Measurements from ENCODE around the gene ZNF569. TPM values are rescaled to one million over a fixed set of nuclear protein-coding genes. Genes with fewer than 3 reads are reported as not detected.

ZNF569 gene
- total and polyA plus RNA-seq, 2 of the 8 experiments (the other 6 are each of a cell fraction or from before 2014, with no cell fraction given) = 2.4 to 10.5 TPM

- TF ChIP-seq, protein P1, sequence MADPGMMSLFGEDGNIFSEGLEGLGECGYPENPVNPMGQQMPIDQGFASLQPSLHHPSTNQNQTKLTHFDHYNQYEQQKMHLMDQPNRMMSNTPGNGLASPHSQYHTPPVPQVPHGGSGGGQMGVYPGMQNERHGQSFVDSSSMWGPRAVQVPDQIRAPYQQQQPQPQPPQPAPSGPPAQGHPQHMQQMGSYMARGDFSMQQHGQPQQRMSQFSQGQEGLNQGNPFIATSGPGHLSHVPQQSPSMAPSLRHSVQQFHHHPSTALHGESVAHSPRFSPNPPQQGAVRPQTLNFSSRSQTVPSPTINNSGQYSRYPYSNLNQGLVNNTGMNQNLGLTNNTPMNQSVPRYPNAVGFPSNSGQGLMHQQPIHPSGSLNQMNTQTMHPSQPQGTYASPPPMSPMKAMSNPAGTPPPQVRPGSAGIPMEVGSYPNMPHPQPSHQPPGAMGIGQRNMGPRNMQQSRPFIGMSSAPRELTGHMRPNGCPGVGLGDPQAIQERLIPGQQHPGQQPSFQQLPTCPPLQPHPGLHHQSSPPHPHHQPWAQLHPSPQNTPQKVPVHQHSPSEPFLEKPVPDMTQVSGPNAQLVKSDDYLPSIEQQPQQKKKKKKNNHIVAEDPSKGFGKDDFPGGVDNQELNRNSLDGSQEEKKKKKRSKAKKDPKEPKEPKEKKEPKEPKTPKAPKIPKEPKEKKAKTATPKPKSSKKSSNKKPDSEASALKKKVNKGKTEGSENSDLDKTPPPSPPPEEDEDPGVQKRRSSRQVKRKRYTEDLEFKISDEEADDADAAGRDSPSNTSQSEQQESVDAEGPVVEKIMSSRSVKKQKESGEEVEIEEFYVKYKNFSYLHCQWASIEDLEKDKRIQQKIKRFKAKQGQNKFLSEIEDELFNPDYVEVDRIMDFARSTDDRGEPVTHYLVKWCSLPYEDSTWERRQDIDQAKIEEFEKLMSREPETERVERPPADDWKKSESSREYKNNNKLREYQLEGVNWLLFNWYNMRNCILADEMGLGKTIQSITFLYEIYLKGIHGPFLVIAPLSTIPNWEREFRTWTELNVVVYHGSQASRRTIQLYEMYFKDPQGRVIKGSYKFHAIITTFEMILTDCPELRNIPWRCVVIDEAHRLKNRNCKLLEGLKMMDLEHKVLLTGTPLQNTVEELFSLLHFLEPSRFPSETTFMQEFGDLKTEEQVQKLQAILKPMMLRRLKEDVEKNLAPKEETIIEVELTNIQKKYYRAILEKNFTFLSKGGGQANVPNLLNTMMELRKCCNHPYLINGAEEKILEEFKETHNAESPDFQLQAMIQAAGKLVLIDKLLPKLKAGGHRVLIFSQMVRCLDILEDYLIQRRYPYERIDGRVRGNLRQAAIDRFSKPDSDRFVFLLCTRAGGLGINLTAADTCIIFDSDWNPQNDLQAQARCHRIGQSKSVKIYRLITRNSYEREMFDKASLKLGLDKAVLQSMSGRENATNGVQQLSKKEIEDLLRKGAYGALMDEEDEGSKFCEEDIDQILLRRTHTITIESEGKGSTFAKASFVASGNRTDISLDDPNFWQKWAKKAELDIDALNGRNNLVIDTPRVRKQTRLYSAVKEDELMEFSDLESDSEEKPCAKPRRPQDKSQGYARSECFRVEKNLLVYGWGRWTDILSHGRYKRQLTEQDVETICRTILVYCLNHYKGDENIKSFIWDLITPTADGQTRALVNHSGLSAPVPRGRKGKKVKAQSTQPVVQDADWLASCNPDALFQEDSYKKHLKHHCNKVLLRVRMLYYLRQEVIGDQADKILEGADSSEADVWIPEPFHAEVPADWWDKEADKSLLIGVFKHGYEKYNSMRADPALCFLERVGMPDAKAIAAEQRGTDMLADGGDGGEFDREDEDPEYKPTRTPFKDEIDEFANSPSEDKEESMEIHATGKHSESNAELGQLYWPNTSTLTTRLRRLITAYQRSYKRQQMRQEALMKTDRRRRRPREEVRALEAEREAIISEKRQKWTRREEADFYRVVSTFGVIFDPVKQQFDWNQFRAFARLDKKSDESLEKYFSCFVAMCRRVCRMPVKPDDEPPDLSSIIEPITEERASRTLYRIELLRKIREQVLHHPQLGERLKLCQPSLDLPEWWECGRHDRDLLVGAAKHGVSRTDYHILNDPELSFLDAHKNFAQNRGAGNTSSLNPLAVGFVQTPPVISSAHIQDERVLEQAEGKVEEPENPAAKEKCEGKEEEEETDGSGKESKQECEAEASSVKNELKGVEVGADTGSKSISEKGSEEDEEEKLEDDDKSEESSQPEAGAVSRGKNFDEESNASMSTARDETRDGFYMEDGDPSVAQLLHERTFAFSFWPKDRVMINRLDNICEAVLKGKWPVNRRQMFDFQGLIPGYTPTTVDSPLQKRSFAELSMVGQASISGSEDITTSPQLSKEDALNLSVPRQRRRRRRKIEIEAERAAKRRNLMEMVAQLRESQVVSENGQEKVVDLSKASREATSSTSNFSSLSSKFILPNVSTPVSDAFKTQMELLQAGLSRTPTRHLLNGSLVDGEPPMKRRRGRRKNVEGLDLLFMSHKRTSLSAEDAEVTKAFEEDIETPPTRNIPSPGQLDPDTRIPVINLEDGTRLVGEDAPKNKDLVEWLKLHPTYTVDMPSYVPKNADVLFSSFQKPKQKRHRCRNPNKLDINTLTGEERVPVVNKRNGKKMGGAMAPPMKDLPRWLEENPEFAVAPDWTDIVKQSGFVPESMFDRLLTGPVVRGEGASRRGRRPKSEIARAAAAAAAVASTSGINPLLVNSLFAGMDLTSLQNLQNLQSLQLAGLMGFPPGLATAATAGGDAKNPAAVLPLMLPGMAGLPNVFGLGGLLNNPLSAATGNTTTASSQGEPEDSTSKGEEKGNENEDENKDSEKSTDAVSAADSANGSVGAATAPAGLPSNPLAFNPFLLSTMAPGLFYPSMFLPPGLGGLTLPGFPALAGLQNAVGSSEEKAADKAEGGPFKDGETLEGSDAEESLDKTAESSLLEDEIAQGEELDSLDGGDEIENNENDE (IDR thresholded peaks at IDR 0.05; ENCODE audit: insufficient replicate concordance, low read length) = no peak
- peak; percentile 77 for TF ChIP-seq ASH2L (IDR thresholded peaks at IDR 0.05; ENCODE audit: low read length)
- no peak for TF ChIP-seq JUN (IDR thresholded peaks at IDR 0.05; ENCODE audit: low read depth, low read length)
- TF ChIP-seq BCL11A (IDR thresholded peaks at IDR 0.05; ENCODE audit: low read depth in 2 of 2, low read length in 2 of 2) = no peak
- peak; percentile 45; the same call in 1 of the 2 replicates for TF ChIP-seq RBBP5 (IDR thresholded peaks at IDR 0.05; ENCODE audit: borderline replicate concordance, low read depth, low read length)
- peak; percentile 48; the same call in 1 of the 2 replicates for TF ChIP-seq YY1 (IDR thresholded peaks at IDR 0.05; ENCODE audit: low read depth, low read length)
- no peak for TF ChIP-seq JUND (IDR thresholded peaks at IDR 0.05; ENCODE audit: low read length)
- TF ChIP-seq RXRA (IDR thresholded peaks at IDR 0.05; ENCODE audit: insufficient read depth, low read depth, low read length) = no peak
- TF ChIP-seq FOSL1 (IDR thresholded peaks at IDR 0.05; ENCODE audit: insufficient read depth, low read depth, low read length) = no peak
- TF ChIP-seq POLR2AphosphoS5 (IDR thresholded peaks at IDR 0.05; ENCODE audit: low read depth, low read length) = no peak
- no peak for TF ChIP-seq CEBPB (IDR thresholded peaks at IDR 0.05; ENCODE audit: low read depth, low read length)
Observed at GRCh38 chr19:37468961-37469777, 1.9 kb upstream of the ZNF569 start, which contains the start of gene ZNF570 (continued).

Measured in H1 (cell line).